ENCODE measurements around the gene MYO3A. TPM values are rescaled to one million over a fixed set of nuclear protein-coding genes. Genes with fewer than 3 reads are reported as not detected.

MYO3A gene
- total RNA-seq = under 0.01 TPM in 1 of 2 replicates, not detected in the other

GRCh38 chr10:25933653-25934608 is at the start of gene MYO3A:
Gene MYO3A, plus strand, starts transcription at chr10:25934229. Its CDS starts 17,882 bp downstream, at chr10:25952111.

DNA sequence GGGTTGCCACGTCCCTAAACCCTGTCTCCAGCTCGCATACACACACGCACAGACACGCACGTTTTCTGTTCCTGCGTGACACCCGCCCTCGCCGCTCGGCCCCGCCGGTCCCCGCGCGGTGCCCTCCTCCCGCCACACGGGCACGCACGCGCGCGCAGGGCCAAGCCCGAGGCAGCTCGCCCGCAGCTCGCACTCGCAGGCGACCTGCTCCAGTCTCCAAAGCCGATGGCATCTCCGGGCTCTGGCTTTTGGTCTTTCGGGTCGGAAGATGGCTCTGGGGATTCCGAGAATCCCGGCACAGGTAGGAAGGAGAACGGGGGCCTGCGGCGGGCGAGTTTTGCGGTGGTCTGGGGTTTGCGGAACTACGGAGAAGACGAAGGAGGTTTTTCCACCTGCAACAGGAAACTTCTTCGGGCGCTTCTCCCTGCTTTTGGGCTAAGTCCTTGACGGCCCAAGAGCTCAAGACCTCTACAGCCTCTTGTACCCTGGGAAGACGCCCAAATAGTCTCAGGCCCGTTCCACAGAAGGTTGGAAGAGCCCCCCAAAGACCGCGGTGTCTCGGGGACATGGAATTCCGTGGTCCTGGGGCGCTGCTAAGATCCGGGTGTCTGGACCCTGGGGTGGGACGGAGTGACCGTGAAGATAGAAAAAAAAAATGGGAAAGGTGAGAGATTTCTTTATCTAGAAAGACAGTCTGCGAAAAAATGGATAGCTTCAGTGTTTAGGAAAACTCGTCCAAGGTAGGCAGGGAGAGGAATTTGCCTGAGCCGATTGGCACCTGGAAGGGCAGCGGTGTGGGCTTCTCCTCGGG is 282.8 kb downstream of the MYO3A start, which contains the start of gene GAD2:
GAD2 (plus strand) TSS at position 190 of the 811 bp plus-strand sequence; CDS start at position 226, 36 bp downstream.

All from dermis lymphatic vessel endothelial cell (primary cell).